Gastrocnemius medialis (tissue), 4 donors: ENCODE data around the gene ZNF350. TPM values are rescaled to one million over a fixed set of nuclear protein-coding genes. Genes with fewer than 3 reads are reported as not detected.
"Not testable (repeated sequence)": the region's sequence is repeated elsewhere in the genome, so short reads cannot be mapped to it uniquely, and the experiment has no call there.

Experiments used
- ATAC-seq, 2 donors: fragments of 150-250 bp; one replicate each; pipeline ENCODE4 v1.9.1; 2016
- DNase-seq, 2 donors: peaks; one replicate each; pipeline ENCODE4 v3.0.0-alpha.2; 2019
- H3K27ac ChIP-seq, 4 donors: fragments of 200-600 bp; sonication (generic); 1 replicate in 1 of 4; 2 replicates in 3 of 4; pipeline ENCODE4 v1.5.1; 2016 to 2018; ENCODE audit warnings: mild to moderate bottlenecking in 2 of 4, moderate library complexity in 1 of 4
- H3K27me3 ChIP-seq, 3 donors: fragments of 200-600 bp; sonication (generic) in 2 of 3; 1 replicate in 1 of 3; 2 replicates in 2 of 3; pipeline versions ENCODE4 v1.5.1 to v1.6.0; 2016 to 2019; ENCODE audit warnings: mild to moderate bottlenecking in 1 of 3, moderate library complexity in 1 of 3
- H3K36me3 ChIP-seq, 2 donors: fragments of 200-600 bp; sonication (generic) in 1 of 2; one replicate each; pipeline ENCODE4 v1.5.1; 2017 to 2018
- H3K4me1 ChIP-seq, 2 donors: fragments of 200-600 bp; sonication (generic) in 1 of 2; one replicate each; pipeline ENCODE4 v1.5.1; 2016 to 2017; ENCODE audit warnings: mild to moderate bottlenecking in 2 of 2
- H3K4me3 ChIP-seq, 4 donors: fragments of 200-600 bp; sonication (generic) in 3 of 4; 1 replicate in 1 of 4; 2 replicates in 3 of 4; pipeline ENCODE4 v1.5.1; 2016 to 2019; ENCODE audit warnings: mild to moderate bottlenecking in 2 of 4
- H3K9me3 ChIP-seq, 3 donors: fragments of 200-600 bp; sonication (generic) in 2 of 3; 1 replicate in 1 of 3; 2 replicates in 2 of 3; pipeline ENCODE4 v1.5.1; 2016 to 2019
- CTCF ChIP-seq, 5 experiments: fragments of 450-650 bp in 3 of 5; fragments of 200-600 bp in 2 of 5; sonication (generic) in 2 of 5; IDR thresholded peaks in 4 of 5; conservative IDR thresholded peaks in 1 of 5; 1 replicate in 4 of 5; 2 replicates in 1 of 5; pipeline ENCODE4 v1.5.1; 2016 to 2019; ENCODE audit warnings: antibody characterized with exemption in 5 of 5, mild to moderate bottlenecking in 3 of 5, moderate library complexity in 3 of 5
- POLR2A ChIP-seq, 2 donors: fragments of 450-650 bp; IDR thresholded peaks; one replicate each; pipeline ENCODE4 v1.6.1; 2017; ENCODE audit warnings: antibody characterized with exemption in 2 of 2, mild to moderate bottlenecking in 2 of 2, moderate library complexity in 2 of 2
- in situ Hi-C, 4 donors: fragments of 200-750 bp; cut with MboI; loops; one replicate each; pipeline versions ENCODE4 v1.15.0 to v1.8.0; 2017; ENCODE audit warnings: low sequenced_read_pairs in 4 of 4
- intact Hi-C: fragments of 100-400 bp; cut with DNase I; formaldehyde crosslinking; loops from one replicate; pipeline ENCODE4 v1.15.1; 2023; ENCODE audit warnings: low total_unique reads
- total RNA-seq, 4 donors: library from RNA; depleted of rRNA; stranded (reverse); fragments of >200 nt; gene quantifications; one replicate each; pipeline versions ENCODE4 v1.1.0 to v1.2.3, GENCODE V29; 2016

The ZNF350 gene
- total RNA-seq, 4 donors from 2014 or later = 1.7 to 6.0 (median 5.0) TPM

GRCh38 chr19:52024478-52024877 lies 37.8 kb upstream of the ZNF350 start:
- in situ Hi-C loops, DNase-seq, H3K4me1 ChIP-seq, H3K4me3 ChIP-seq, H3K27ac ChIP-seq, H3K27me3 ChIP-seq, ATAC-seq: not testable (repeated sequence)
- Histone ChIP-seq H3K36me3 (peaks cover 34 to 76% of the 10 kb centered on the region in 2 donors), H3K9me3 (peaks cover 0 to 47% (median 2%) of the 10 kb centered on the region in 3 donors)
- intact Hi-C loops = loop anchor here (10.0 kb wide), 1 partner anchor 320 kb away; no protein-coding TSS in a partner anchor

GRCh38 chr19:52022193-52022592 lies 35.6 kb upstream of the ZNF350 start:
- Histone ChIP-seq H3K27ac (no peak overlapping the region), H3K9me3 (peaks cover 0 to 59% (median 2%) of the 10 kb centered on the region in 3 donors), H3K4me3 (peak overlapping the region in 1 of 4 donors; percentile 4), H3K36me3 (peaks cover 48 to 99% of the 10 kb centered on the region in 2 donors), H3K27me3 (no peaks in the 10 kb centered on the region), H3K4me1 (peaks cover 4 to 5% of the 10 kb centered on the region in 2 donors)
- no peak for TF ChIP-seq POLR2A (IDR thresholded peaks at IDR 0.05)
- in situ Hi-C loops = no loop called here
- no peak for ATAC-seq
- intact Hi-C loops = loop anchor here (10.0 kb wide), 1 partner anchor 317 kb away; no protein-coding TSS in a partner anchor
- DNase-seq = no peak

GRCh38 chr19:52020506-52020905 lies 33.9 kb upstream of the ZNF350 start:
- in situ Hi-C loops = no loop called here
- H3K27ac ChIP-seq = no peak overlapping the region
- intact Hi-C loops = loop anchor here (10.0 kb wide), 1 partner anchor 316 kb away; no protein-coding TSS in a partner anchor
- no peak for TF ChIP-seq CTCF (IDR thresholded peaks at IDR 0.05 in 4 of 5, conservative IDR thresholded peaks at IDR 0.05 in 1 of 5)
- TF ChIP-seq POLR2A (IDR thresholded peaks at IDR 0.05) = no peak
- H3K4me3 ChIP-seq = peak overlapping the region in 1 of 4 donors; percentile 4
- no peak for ATAC-seq
- H3K36me3 ChIP-seq = peaks cover 60 to 100% of the 10 kb centered on the region in 2 donors
- DNase-seq = no peak
- H3K9me3 ChIP-seq = peaks cover 0 to 66% (median 2%) of the 10 kb centered on the region in 3 donors
- no peaks in the 10 kb centered on the region for H3K27me3 ChIP-seq
- no peaks in the 10 kb centered on the region for H3K4me1 ChIP-seq

GRCh38 chr19:52010674-52011073 lies 24.0 kb upstream of the ZNF350 start:
- intact Hi-C loops (no loop called here), in situ Hi-C loops (no loop called here)
- Histone ChIP-seq H3K36me3 (peaks cover 0 to 33% of the 10 kb centered on the region in 2 donors), H3K27ac (no peak overlapping the region), H3K27me3 (no peaks in the 10 kb centered on the region), H3K4me3 (no peak overlapping the region), H3K9me3 (peaks cover 0 to 32% (median 0%) of the 10 kb centered on the region in 3 donors), H3K4me1 (peaks cover 0 to 5% of the 10 kb centered on the region in 2 donors)
- ATAC-seq (no peak), DNase-seq (no peak)
- TF ChIP-seq POLR2A (IDR thresholded peaks at IDR 0.05) (no peak), CTCF (IDR thresholded peaks at IDR 0.05 in 4 of 5, conservative IDR thresholded peaks at IDR 0.05 in 1 of 5) (no peak)

- Histone ChIP-seq H3K4me1 (peaks cover 0 to 5% of the 10 kb centered on the region in 2 donors), H3K27me3 (no peaks in the 10 kb centered on the region), H3K27ac (peak within 1 kb of the TSS; percentile 75 to 86 (median 82)), H3K9me3 (peaks cover 0 to 17% (median 0%) of the 10 kb centered on the region in 3 donors), H3K36me3 (peaks cover 3 to 24% of the 10 kb centered on the region in 2 donors), H3K4me3 (peak within 1 kb of the TSS; percentile 82 to 97 (median 88))
- intact Hi-C loops = loop anchor here (1.0 to 10.0 kb wide), 5 partner anchors 20 to 413 kb away; partner anchors contain the start of genes ZNF350, ZNF432, ZNF613 and ZNF614
- peak; percentile 94 to 98 for ATAC-seq
- in situ Hi-C loops = no loop called here
- peak; percentile 10 to 14 for TF ChIP-seq POLR2A (IDR thresholded peaks at IDR 0.05)
- no peak for TF ChIP-seq CTCF (IDR thresholded peaks at IDR 0.05 in 4 of 5, conservative IDR thresholded peaks at IDR 0.05 in 1 of 5)
- DNase-seq = peak; percentile 77 to 81
These were observed 21.3 kb upstream of the ZNF350 start, which contains the start of gene ZNF615 for GRCh38 chr19:52007806-52008557. Gene ZNF615 (minus strand): TSS chr19:52008211. CDS start chr19:52003711, 4,500 bp downstream.
